ENCODE data around the gene SDK1. TPM values are rescaled to one million over a fixed set of nuclear protein-coding genes. Genes with fewer than 3 reads are reported as not detected.

Gene SDK1
- total RNA-seq, 1 donor from 2014 or later: 9.9 TPM

DNA sequence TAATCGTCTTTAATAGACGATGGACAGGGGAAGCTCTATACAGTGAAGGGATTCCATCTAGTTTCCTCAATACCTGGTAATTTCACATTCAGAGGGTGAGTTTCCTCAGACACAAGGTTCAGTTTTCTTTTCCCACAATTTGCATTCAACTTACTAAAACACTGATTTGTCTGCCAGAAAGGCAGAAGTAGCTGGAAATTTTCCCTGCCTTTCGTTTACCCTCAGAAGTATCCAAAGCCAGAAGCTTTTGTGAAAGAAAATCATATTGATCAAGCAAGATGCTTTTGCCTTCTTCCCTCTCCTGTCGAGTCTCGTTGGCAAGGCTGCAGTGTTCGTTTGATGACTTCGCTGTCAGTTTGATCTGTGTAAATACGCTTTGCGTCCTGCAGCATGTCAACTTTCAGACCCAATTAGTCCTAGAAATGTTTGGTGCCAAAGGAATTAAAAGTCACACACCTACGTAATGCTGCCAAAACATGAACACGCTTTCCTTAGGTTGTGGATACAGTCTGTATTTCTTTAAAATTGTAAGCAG lies 749.1 kb downstream of the SDK1 start:
- DNase-seq: peak; percentile 60

DNA sequence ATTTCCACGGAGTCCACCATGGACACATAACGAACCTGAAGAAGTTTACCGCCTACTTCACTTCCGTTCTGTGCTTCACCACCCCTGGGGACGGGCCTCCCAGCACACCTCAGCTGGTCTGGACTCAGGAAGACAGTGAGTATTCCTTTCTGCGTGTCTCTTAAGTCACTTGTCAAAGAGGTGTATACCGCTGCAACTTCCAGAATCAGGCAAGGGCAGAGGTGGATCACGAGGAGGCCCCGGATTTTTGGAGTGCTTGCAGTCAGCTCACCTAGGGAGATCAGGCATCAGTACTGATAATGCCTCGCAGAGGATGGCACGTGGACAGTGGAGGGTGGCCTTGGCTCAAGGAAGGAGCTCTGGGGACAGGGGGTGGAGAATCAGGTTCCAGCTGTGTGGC lies 750.6 kb downstream of the SDK1 start:
- DNase-seq: no peak

DNA sequence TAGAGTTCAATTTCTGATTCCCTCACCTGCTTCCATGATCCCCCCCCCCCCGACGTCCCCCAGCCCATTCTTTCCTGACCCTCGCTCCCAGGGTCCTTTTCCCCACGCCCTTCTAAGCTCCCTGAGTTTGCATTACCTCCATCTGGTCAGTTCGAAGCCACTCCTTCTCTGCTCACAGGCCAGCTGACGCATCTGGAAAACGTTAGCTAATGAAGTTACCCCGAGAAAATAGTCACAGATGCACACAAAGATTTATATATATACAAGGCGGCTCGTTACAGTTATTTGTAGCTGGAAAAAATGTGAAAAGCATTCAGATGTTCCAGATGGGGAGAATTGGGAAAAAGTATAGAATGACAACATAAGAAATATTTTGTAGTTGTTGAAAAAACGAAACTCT lies 751.1 kb downstream of the SDK1 start:
- peak; percentile 94 for DNase-seq

DNA sequence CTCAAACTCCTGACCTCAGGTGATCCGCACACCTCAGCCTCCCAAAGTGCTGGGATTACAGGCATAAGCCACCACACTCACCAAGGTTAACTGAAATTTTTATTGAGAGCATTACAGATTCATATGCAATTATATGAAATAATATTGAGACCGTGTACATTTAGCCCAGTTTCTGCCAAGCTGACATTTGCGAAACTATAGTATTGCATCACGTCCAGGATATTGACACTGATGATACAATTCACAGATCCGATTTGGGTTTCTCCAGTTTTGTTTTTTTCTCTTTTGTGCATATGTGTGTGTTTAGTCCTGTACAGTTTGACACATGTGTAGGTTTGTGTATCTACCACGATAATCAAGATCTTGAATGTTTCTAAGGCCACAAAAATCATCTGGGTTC lies 753.1 kb downstream of the SDK1 start:
- no peak for DNase-seq

DNA sequence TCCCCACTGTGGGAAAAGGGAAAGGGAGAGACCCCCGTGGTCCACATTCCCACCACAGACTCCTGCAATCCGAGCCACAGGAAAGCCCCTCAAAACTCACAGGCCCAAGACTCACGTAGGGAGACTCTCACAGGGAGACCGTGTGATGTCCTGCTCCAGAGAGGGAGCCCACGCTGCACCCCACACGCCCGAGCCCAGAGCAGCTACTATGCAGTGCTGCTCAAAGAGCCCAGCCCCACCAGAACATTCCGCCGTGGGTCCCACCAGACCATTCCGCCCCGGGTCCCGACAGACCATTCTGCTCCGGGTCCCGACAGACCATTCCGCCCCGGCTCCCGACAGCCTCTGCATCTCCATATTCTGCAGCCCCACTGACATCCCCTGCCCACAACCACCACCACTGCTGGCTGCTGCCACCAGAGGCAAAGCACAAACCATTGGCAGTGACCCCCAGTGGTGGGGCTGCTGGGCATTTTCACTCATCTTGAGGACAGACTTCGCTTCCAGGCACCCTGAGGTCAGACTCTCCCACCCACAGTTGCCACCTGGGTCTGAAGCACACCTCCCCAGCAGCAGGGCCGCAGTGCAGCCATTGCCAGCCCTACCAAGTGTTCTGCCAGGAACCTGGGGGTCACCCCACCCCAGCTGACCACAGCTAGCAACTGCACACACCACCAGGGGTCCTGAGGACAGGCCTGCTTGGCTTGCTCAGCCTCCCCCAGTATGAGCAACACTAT lies 755.7 kb downstream of the SDK1 start:
- no peak for DNase-seq

DNA sequence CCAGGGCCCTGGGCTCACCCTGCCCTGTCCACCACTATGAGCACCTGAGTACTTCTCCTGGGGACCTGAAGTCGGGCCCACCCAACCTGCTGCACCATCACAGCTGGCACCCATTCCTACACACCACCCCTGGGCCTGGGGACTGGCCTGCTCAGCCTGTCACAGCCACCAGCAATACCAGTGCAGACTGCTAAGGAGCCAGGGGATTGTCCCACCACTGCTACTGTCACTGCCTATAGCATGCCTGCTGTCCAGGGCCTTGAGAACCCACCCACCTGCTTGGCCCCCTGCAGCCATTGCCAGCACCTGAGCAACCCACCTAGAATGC lies 756.2 kb downstream of the SDK1 start:
- DNase-seq: no peak

DNA sequence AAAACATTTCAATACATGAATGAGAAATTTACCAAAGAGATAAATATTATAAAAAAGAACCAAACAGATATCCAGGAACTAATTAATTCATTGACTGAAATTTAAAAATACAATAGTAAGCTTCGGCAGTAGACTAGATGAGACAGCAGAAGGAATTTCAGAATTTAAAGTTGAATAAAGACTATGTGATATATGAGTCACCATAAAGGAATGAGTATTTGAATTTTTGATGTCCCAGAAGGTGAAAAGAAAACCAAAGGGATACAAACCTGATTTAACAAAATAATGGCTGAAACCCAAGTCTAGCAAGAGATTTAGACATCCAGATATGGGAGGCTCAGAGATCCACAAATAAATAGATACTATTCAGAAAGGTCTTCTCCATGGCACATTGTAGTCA lies 757.1 kb downstream of the SDK1 start:
- DNase-seq: no peak

DNA sequence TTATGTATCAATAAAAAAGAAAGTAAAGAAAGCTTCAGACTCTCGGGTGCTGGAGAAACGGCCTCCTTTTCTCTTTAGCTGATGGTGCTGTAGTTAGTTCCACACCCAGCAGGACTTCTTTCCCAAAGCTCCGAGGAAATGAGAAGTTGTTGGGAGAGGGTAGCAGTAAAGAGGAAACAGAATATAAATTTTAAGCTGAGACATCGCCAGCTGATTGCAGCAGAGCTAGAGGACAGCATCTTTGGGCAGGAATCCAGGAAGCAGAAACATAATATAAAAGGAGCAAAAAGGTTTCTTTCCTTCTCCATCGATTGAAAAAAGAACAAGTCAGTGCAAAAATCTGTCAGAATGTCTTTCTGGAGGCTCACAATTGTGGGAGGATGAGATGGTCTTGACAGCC lies 764.1 kb downstream of the SDK1 start:
- peak; percentile 27 for DNase-seq

DNA sequence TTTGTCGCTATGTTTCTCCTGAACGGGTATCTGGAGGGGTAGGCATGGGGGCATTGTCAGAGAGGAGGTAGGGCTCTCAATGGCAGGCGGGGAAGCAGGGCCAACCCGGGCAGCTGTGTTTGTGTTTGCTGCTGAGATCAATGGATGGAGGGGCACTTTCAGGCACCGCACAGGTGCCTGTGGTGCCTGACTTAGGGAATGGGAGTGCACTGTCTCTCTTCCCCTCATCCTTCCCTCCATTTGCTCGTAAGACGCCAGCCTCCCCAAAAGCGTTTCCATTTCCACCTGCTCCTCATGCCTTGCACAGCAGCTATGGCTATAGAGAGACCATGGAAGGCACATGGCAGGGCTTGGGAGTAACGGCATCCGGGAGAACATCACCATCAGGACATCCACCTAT lies 765.2 kb downstream of the SDK1 start:
- no peak for DNase-seq

DNA sequence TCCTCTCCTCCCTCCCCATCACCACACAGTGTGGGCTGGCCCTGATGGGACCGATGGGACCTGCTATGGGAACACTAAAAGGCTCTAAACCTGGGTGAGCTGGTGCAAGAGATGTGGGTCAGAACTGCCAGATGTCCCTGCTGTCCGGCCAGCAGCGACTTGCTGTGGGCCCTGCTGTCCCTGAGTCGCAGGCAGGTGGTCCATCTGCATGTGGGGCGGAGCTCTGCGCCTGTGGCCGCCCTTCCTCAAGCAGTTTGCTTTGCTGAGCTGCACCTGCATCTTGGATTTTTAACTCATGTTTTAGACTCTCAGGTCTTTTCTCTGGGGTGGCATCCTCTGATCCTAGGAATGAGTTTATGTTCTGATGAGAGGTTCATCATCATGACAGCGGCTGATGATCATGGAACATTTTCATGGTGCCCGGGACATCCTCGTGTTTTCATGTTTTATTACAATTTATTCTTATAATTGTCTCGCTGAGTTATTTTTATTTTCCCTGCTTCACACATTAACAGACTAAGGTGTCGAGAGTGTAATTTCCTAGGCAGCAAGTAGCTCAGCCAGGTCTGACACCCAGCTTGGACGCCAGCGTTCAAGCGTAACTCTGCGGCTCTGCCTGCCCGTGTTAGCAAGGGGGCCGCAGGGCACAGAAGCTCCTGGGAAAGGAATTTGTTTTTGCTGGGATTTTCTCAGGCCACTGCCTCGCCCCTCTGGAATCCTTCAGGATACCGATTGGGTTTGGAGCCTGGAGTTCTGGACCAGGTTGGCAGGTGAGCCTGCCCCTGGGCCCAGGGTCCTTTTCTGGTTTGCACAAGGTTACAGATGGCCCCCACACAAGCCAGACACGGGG lies 765.8 kb downstream of the SDK1 start:
- no peak for DNase-seq

DNA sequence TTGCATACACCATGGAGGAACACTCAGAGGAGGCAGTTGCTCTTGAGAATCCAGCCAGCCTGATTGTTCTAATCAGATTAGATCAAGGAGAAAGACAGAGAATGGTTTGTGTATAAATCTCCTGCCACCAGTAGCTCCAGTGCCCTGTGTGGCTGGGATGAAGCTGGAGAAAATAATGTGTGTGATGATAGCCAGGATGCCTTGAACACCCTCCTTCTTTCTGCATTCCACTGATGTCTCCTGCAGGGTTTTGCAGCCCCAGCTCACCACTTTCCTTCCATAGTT lies 766.4 kb downstream of the SDK1 start:
- DNase-seq: no peak

DNA sequence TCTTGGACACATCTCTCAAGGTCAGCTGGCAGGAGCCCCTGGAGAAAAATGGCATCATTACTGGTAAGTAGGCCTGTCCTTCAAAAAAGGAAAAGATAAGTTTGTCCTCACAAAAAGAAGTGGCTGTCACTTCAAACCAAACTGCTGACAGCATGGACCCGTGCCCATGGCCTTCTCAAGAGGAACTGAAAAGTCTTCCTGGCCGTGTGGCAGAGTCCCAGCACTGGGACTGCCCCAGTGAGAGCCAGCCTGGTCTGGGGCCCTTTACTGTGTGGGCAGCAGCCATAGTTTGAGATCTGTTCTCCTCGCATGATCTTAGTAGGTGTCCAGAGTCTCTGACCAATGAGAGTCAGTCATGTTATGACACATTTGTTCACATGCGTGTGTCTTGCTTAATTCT lies 766.8 kb downstream of the SDK1 start:
- no peak for DNase-seq

DNA sequence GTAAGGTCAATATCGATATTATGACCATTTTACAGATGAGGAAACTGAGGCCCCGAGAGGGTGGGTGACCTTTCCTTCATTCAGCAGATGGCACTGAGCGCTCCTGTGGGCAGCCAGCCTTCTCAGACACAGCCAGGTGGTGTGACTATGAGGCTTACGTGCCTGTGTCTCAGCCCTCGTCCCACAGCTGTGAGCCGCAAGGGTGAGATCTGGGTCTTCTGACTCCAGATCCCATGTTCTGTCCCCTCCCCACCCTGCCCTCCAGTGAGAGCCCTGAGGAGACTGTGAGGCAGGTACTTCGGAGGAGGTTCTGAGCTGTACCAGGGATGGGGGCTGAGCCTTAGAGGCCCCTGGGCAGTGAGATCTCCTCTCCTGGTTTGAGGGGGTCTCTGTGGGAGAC lies 767.2 kb downstream of the SDK1 start:
- no peak for DNase-seq

DNA sequence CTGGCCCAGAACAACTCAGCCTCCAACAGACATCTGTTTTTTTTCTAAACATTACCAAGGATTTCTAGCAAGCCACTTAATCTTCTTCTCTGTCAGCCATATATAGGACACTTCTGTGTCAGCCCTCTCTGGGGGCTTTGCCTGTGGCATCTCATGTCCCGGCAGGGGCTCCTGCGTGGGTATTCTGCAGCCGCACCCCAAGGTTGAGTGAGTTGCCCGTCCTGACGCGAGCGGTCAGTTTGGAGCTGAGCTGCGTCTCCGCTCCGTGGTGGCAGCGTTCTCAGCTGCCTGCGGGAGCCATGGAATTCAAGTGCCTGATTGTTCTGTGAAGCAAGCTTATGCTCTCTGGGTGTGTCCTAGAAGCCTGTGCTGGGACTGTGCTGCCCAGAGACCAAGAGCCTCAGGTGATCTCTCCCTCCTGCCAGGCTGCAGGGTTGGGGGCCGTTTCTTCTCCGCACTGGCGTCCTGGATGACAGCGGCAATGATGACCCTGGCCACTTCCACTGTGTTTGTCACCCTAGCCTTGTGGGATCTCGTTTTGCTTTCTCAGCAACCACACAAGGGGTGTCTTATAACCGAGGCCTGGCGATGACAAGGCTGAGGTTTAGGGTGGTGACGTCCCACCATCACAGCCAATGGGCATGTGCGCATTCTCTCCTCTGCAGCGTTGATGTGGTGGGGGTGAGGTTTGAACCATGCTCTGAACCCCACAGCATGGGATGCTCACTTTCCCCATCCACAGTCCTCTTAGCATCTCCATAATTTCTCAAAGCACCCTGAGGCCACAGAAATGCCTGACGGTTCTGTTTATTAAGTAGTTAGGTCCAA lies 768.4 kb downstream of the SDK1 start:
- peak; percentile 29 for DNase-seq

DNA sequence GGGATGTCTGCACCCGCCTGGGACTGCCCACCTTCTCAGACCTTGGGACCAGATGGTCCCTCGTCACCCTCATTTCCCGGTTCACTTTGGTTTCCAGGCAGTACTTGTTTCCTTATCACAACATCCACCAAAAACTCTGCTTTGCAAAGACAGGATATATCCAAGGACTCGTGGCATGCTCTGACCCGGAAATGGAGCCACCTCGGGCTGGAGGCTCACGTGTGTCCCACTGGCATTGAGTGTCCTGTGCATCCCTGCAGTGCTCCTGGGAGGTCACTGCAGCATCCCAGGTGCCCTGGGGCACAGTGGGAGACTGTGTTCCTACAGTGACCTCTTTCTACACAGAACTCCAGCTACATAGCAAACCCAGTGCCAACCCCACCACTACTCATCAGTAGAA lies 769.2 kb downstream of the SDK1 start:
- no peak for DNase-seq

DNA sequence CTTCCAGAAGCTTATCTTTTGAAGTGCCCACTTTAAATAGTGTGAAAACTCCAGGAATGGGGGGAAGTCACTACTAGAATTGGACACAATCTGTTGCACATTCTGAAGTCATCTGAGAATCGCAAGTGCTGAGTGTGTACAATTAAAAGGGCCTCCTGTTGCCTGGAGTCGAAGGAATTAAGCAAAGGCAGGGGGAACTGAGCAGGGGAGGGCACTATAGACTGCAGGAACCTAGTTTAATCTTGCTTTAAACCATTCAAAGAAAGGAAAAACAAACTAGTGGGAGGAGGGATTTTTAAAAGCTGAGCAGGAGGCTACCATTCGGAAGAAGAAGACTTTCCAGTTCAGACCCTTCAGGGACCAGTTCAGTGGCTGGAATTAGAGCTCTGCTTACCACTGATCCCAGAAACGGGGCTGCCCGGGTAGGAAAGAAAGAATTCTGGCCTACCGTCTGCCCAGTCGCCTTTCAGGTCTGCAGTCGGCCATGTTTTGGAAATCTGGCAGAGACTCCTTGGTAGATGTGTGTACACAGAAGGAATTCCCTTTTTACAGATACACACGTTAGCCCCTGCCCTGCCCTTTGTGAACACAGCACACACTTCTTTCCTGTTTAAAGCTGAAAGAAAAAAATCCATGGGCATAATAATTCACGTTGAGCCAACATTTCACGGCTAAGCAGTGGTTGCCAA lies 770.5 kb downstream of the SDK1 start:
- DNase-seq: peak; percentile 24

DNA sequence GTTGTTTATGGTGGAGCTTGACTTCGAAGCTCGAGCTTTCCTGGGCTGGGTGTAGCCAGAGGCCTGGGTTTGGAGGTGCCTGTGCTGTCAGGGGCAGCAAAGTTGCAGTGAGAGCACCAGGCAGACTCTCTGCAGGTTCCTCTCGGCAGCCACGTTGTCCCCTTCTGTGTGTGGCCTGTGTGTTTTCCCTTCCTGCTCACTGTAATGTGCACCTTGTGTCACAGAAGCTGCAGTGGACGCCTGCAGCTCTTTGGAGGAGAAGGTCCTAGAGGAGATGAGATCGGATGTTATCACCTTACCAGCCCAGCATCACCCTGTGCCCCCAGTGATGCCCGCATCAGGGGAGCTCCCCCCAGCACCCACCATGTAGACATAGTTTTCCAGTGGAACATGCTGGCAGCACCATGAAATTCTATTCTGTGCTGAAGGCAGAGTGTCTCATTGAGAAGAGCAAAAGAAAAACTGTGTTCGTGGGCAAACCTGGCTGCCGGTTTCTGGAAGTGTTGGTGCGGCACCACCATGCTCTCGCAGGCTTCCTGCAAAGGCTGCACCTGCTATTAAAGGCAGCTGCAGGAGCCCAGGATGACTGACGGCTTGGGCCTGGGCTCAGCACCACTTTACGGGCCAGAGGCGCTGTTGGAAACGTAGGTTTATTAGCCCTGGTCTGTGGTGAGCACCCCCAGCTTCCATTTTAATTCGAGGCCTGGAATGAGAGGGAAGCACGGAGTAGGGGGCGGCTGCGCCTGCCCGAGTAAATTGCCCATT lies 771.3 kb downstream of the SDK1 start:
- DNase-seq: peak; percentile 20

DNA sequence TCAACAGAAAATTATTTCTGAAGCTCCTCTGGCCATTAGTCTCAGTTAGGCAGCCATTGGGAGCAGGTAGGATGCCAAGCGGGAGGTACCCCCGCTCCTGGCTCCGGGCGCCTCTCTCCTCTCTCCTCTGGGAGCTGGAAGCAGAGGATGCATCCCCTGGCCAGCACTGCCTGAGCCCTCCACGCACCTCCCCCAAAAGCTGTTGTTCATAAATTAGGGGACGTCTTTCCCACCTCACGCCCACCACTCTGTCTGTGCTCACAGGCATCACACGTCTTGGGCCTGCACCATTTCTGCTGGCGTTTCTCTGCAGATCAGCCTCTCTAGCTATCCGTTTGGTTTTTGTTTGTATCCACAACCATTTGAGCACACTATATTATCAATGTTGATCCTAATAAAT lies 772.0 kb downstream of the SDK1 start:
- no peak for DNase-seq

DNA sequence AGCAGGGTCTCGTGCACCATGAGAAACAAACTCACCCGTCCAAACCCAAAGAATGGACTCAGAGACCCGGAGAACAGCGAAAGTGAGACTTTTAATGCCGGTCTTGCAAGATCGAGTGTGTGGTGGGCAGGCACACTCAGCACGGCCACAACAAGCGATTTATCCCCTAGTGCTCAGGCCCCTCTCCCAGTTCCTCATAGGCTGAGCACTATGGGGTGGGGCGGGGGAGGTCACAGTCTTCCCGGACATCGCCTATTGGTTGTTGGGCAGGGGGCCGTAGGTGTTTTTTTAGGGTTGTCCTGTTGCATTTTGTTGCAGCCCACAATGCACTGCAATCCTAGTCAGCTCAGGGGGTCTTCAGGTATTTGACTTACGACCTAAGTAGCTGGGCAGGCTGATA lies 772.7 kb downstream of the SDK1 start:
- no peak for DNase-seq

DNA sequence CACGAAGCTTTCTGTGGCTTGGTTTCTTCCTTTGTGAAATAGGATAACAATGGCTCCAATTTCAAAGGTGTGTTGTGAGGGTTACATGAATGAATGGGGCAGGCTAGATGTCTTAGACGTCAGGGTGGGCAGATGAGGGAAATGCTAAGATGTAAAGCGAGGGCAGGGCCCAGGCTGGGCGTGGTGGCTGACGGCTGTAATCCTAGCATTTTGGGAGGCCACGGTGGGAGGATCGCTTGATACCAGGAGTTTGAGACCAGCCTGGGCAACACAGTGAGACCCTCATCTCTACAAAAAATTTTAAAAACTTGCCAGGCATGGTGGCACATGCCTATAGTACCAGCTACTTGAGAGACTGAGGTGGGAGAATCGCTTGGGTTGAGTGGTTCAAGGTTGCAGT lies 773.4 kb downstream of the SDK1 start:
- no peak for DNase-seq

DNA sequence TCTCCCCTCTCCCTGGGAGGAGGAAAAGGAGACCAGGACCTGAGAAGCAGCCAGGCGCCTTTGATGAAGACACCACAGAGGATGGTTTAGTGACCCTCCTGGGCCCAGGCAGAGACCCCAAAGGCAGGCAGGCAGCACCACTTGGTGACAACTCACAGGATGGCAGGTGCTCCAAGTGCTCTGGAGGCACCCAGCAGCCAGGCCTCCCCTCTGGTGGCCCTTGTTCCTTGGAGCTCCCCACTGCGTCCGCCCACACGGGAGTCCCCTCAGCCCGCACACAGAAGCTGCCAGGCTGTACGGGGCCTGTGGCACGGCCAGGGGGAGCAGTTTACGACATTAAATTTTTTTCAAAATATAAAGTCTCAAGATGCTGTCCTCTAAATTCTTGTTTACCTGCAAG lies 773.9 kb downstream of the SDK1 start:
- DNase-seq: no peak

All from tongue (tissue), 2 donors.